Stimulated activated CD8-positive, alpha-beta memory T cell treated with anti-CD3 and anti-CD28 coated beads, Interleukin-15, amount 100 ng/mL, for 48 hours (primary cell): ENCODE results near the gene CDS1.
"Not testable (repeated sequence)": the region's sequence is repeated elsewhere in the genome, so short reads cannot be mapped to it uniquely, and the experiment has no call there.

Experiments used
- DNase-seq, 2 donors: peaks; one replicate each; pipeline ENCODE4 v3.0.0-alpha.2; 2020; ENCODE audit warnings: low read depth in 2 of 2

The CDS1 gene

DNA sequence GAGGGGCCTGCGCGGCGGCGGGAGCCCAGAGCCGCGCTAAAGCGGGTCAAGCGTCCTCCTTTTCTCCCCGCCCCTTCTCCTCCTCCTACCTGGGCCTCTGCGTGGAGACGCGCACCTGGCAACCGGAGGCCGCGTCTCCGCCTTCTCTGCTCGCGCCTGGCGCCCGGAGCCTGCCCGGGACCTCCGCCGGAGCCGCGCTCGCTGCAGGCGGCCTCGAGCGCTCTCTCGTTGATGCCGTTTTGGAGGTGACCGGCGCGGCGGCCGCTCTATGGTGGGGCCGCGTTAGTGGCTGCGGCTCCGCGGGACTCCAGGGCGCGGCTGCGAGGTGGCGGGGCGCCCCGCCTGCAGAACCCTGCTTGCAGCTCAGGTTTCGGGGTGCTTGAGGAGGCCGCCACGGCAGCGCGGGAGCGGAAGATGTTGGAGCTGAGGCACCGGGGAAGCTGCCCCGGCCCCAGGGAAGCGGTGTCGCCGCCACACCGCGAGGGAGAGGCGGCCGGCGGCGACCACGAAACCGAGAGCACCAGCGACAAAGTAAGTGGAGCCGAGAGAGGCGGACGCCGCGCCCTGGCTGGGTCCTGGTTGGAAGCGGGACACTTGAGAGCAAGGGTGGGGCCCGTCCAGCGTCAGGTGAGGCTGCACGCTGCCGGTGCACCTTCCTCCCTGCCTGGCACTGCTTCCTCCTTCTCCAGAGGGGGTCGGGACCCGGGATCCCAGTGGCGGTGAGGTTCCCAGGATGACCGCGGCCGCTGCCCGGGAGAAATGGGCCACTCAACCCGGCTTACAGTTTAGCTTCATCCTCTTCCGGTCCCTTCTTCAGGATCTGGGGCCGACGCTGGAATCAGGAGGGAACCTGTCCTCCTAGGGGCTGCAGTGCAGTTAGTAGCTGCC is at the start of gene CDS1:
Gene CDS1, plus strand, starts transcription at position 140 of the 888 bp plus-strand sequence. Its CDS starts 275 bp downstream, at position 415.
- no peak for DNase-seq

GRCh38 chr4:84535901-84536300 is 47.0 kb upstream of the CDS1 start:
- no peak for DNase-seq

GRCh38 chr4:84545093-84545492 is 37.8 kb upstream of the CDS1 start:
- DNase-seq, result no peak

GRCh38 chr4:84547211-84547610 is 35.7 kb upstream of the CDS1 start:
- no peak for DNase-seq

DNA sequence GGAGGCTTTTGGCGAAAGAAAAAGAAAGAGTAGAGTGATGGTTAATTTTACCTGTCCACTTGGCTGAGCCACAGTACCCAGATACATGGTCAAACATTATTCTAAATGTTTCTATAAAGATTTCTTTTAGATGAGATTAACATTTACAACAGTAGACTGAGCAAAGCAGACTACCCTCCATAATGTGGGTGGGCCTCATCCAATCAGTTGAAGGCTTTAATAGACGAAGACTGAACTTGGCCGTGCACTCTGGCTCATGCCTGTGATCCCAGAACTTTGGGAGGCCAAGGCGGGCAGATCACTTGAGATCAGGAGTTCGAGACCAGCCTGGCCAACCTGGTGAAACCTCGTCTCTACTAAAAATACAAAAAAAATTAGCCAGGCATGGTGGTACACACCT is 33.7 kb upstream of the CDS1 start:
- DNase-seq, result not testable (repeated sequence)

DNA sequence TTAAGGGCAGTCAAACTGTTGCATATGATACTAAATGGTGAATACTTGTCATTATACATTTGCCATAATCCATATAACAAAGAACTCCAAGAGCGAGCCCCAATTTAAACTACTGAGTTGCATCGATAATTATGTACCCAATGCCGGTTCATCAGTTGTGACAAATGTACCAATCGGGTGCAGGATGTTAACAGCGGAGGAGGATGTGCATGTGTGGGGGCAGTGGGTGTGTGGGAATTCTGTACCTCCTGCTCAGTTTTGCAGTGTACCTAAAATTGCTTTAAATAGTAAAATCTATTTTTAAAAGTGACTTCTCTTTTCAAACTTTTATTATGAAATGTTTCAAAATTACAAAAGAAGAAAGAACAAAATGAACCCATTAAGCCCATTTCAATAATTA is 20.8 kb upstream of the CDS1 start:
- DNase-seq, result no peak

- no peak for DNase-seq
These were observed 19.9 kb upstream of the CDS1 start for GRCh38 chr4:84563002-84563401.

- no peak for DNase-seq
These were observed 17.0 kb upstream of the CDS1 start for GRCh38 chr4:84565951-84566350.

- DNase-seq, result no peak
These were observed 14.4 kb upstream of the CDS1 start for GRCh38 chr4:84568496-84568895.

GRCh38 chr4:84569009-84569408 is 13.9 kb upstream of the CDS1 start:
- DNase-seq, result no peak

DNA sequence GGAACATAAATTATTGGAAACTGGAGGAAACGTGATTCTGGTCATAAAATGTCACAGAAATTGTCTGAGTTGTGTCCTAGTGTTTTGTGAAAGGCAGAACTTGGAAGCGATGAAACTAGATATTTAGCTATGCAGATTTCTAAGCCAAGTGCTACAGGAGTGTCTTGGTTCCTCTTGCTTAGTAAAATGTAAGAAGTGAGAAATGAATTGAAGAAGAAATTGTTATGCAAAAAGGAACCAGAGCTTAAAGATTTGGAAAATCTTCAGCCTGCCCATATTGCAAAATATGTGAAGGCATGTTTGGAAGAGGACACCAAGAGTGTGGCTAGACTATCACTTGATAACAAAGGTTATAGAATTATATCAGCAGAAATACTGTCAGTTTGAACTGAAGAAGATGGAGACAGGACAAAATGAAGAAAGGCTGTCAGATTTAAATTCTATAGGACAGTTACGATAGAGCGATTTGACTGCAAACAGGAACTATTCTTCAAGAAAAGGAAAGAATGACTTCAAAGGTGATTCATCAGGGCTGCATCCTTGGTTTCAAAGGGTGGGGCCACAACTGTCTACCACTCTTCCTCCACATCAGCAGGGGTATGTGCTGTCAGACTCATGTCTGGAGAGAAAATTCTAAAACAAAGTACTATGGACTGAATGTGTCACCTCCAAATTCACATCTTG is 9.4 kb upstream of the CDS1 start:
- no peak for DNase-seq

DNA sequence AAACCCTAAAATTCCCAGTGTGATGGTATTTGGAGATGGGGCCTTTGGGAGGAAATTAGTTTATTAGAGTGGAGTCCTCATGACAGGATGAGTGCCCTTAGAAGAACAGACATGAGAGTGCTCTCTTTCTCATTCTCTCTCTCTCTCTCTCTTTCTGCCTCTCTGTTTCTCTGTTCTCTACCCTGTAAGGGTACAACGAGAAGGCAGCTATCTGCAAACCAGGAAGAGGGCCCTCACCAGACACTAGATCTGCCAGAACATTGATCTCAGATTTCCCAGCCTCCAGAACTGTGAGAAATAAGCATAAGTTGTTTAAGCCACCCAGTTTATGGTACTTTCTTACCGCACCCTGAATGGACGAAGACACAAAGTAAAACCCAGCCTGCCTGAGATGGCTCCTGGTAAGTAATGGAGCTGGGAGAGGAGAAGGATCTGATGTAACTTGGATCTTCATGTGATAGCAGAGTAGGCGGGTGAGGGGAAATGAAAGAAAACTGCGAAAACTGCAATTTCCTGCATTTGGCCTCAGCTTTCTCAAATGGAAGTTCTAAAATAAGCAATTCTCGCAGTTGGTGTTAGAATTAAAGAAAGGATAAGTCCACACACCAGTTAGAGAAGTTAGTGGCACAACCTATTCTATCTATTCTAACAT is 8.7 kb upstream of the CDS1 start:
- no peak for DNase-seq

- DNase-seq, result no peak
These were observed 4.2 kb upstream of the CDS1 start for GRCh38 chr4:84578540-84579402.

- DNase-seq, result no peak
These were observed 3.5 kb upstream of the CDS1 start for GRCh38 chr4:84579403-84579776.

GRCh38 chr4:84582302-84582987 is 482 bp upstream of the CDS1 start:
- peak; percentile 59 to 66 for DNase-seq

DNA sequence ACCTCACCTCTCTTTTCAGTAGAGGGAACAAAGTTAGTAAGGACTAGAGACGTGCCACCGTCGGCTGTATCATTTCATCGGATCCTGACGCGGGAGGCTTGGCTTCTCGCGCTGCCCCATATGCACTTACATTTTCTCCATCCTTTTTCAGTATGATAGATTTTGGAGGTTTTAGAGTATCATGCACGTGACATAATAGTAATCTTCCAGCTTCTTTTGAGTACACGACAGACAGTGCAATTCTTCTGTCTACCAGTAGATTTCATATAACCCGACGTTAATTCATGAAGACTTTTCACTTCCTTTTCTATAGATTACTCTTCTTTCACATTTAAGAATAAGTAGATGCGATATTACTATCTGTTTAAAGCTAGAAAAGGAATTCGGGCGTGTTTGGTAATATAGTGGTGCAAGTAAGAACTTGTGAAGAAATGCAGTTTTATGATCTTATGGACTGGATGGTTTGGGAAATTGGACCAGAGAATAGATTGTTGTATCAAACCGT is 1.0 kb downstream of the CDS1 start:
- no peak for DNase-seq

DNA sequence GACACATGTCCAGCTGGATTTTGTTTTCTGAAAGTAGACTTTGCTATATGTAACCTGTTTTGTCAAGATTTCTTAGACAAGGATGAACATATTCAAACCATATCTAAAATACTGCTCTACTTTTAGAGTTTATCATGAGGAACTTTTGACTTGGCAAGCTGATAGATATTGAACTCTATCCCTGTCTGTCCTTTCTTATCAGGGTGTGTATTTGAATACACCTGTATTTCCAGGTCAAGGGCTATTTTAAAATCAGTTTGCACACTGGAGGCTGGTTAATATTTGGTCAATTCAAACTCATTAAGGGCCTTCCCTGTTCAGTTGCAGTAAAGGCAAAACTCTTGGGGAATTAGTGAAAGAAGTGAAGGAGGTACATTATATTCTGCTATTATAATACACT is 2.3 kb downstream of the CDS1 start:
- no peak for DNase-seq

DNA sequence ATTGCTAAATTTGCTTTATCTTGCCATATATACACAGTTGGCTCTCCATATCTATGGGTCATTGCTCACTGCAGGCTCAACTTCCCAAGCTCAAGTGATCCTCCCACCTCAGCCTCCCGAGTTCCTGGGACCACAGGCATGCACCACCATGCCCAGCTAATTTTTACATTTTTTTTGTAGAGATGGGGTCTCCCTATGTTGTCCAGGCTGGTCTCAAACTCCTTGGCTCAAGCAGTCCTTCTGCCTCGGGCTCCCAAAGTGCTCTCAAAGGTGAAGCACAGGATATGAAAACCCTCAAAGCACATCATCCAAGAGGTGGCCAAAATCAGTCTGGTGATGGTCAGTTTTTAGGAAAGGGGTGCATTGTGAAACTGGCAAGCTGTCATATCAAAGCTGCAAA is 11.8 kb downstream of the CDS1 start:
- no peak for DNase-seq

DNA sequence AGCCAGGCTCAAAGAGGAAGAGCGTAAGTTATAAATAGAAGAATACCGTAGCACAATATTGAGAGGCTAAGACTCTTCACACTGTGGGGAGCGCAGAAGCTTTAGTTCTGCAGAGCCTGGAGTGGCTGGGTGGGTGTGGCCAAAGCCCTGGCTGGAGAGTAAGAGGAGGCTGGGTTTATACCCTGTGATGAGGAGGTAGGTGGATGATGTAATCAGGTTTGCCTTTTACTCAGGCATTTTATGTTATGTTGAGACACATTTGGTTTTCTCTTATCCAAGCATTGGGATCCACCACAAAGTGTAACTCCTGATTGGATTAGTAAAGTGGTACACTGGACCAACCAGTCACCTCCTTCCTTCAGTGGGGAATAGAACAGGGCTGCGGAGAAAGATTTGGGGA is 13.9 kb downstream of the CDS1 start:
- DNase-seq, result no peak

- no peak for DNase-seq
These were observed 14.5 kb downstream of the CDS1 start for GRCh38 chr4:84597450-84597849.

- DNase-seq, result no peak
These were observed 23.7 kb downstream of the CDS1 start for GRCh38 chr4:84606645-84607044.
